Stimulated activated CD8-positive, alpha-beta memory T cell treated with anti-CD3 and anti-CD28 coated beads, Interleukin-7, amount 100 ng/mL, for 48 hours (primary cell): ENCODE data around the gene TMPRSS3.

Experiments
- DNase-seq, 2 donors: peaks; one replicate each; pipeline ENCODE4 v3.0.0-alpha.2; 2020; ENCODE audit warnings: low read depth in 1 of 2; ENCODE audit errors: extremely low read depth in 1 of 2

TMPRSS3 gene

GRCh38 chr21:42395905-42396651 is at the start of gene TMPRSS3:
TSS of gene TMPRSS3 (minus strand) at chr21:42396052. CDS start at chr21:42395417, 635 bp downstream.
- no peak for DNase-seq

- DNase-seq, result no peak
Measured at GRCh38 chr21:42445311-42445710, 49.5 kb upstream of the TMPRSS3 start.

GRCh38 chr21:42444745-42445059 is 48.9 kb upstream of the TMPRSS3 start:
- DNase-seq, result no peak

GRCh38 chr21:42443876-42444744 is 48.3 kb upstream of the TMPRSS3 start:
- no peak for DNase-seq

GRCh38 chr21:42443181-42443785 is 47.4 kb upstream of the TMPRSS3 start:
- no peak for DNase-seq

GRCh38 chr21:42441963-42442362 is 46.1 kb upstream of the TMPRSS3 start:
- DNase-seq, result no peak

GRCh38 chr21:42440187-42440792 is 44.4 kb upstream of the TMPRSS3 start:
- no peak for DNase-seq

GRCh38 chr21:42439284-42440186 is 43.7 kb upstream of the TMPRSS3 start:
- no peak for DNase-seq

GRCh38 chr21:42438316-42439205 is 42.7 kb upstream of the TMPRSS3 start:
- no peak for DNase-seq

GRCh38 chr21:42437786-42438185 is 41.9 kb upstream of the TMPRSS3 start:
- no peak for DNase-seq

GRCh38 chr21:42436914-42437313 is 41.1 kb upstream of the TMPRSS3 start:
- DNase-seq, result no peak

GRCh38 chr21:42435833-42436232 is 40.0 kb upstream of the TMPRSS3 start:
- no peak for DNase-seq

- DNase-seq, result no peak
Measured at GRCh38 chr21:42435401-42435800, 39.5 kb upstream of the TMPRSS3 start.

GRCh38 chr21:42434884-42435283 is 39.0 kb upstream of the TMPRSS3 start:
- no peak for DNase-seq

- no peak for DNase-seq
Measured at GRCh38 chr21:42433946-42434551, 38.2 kb upstream of the TMPRSS3 start.

- DNase-seq, result no peak
Measured at GRCh38 chr21:42432695-42433094, 36.8 kb upstream of the TMPRSS3 start.

- DNase-seq, result no peak
Measured at GRCh38 chr21:42431196-42431595, 35.3 kb upstream of the TMPRSS3 start.

- DNase-seq, result no peak
Measured at GRCh38 chr21:42430521-42430920, 34.7 kb upstream of the TMPRSS3 start.

- no peak for DNase-seq
Measured at GRCh38 chr21:42429856-42430255, 34.0 kb upstream of the TMPRSS3 start.
